Ovary (tissue), 3 donors: ENCODE results near the gene GOLGA6L10.

Experiments used
- EP300 ChIP-seq: sonication (generic); formaldehyde crosslinking; IDR thresholded peaks from one replicate; pipeline ENCODE4 v1.6.1; 2017; ENCODE audit warnings: antibody characterized with exemption
- TF ChIP-seq, protein P1 (sequence below), 3 donors: fragments of 450-650 bp in 2 of 3; fragments of 200-600 bp in 1 of 3; IDR thresholded peaks; one replicate each; pipeline versions ENCODE4 v1.5.1 to v1.8.0; 2016 to 2022; ENCODE audit warnings: antibody characterized with exemption in 3 of 3, mild to moderate bottlenecking in 1 of 3
- donor health status: DM: no; HTN: no; CAD: no.

- TF ChIP-seq EP300: no peak
- TF ChIP-seq, protein P1, sequence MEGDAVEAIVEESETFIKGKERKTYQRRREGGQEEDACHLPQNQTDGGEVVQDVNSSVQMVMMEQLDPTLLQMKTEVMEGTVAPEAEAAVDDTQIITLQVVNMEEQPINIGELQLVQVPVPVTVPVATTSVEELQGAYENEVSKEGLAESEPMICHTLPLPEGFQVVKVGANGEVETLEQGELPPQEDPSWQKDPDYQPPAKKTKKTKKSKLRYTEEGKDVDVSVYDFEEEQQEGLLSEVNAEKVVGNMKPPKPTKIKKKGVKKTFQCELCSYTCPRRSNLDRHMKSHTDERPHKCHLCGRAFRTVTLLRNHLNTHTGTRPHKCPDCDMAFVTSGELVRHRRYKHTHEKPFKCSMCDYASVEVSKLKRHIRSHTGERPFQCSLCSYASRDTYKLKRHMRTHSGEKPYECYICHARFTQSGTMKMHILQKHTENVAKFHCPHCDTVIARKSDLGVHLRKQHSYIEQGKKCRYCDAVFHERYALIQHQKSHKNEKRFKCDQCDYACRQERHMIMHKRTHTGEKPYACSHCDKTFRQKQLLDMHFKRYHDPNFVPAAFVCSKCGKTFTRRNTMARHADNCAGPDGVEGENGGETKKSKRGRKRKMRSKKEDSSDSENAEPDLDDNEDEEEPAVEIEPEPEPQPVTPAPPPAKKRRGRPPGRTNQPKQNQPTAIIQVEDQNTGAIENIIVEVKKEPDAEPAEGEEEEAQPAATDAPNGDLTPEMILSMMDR (IDR thresholded peaks at IDR 0.05): no peak
Measured at GRCh38 chr15:82300883-82301282, 48.4 kb downstream of the GOLGA6L10 start.
